Liver (tissue), 9 donors: ENCODE data around the gene NLRP9. TPM values are rescaled to one million over a fixed set of nuclear protein-coding genes. Genes with fewer than 3 reads are reported as not detected.

Experiments
- DNase-seq: peaks from one replicate; pipeline ENCODE4 v3.0.0-alpha.2; 2017; ENCODE audit warnings: low spot score
- H3K27ac ChIP-seq, 2 donors: one replicate each; pipeline ENCODE4 v1.7.0; 2013; ENCODE audit warnings: inconsistent platforms in 2 of 2, low read length in 2 of 2, control low read depth in 1 of 2, low read depth in 1 of 2, mild to moderate bottlenecking in 1 of 2
- H3K27me3 ChIP-seq, 4 donors: one replicate each; pipeline versions ENCODE4 v1.6.1 to v1.7.0; 2013; ENCODE audit warnings: low read length in 3 of 4, inconsistent platforms in 1 of 4, mild to moderate bottlenecking in 1 of 4, moderate library complexity in 1 of 4; ENCODE audit not compliant: control insufficient read depth in 4 of 4, insufficient read depth in 4 of 4
- H3K36me3 ChIP-seq, 4 donors: one replicate each; pipeline versions ENCODE4 v1.6.1 to v1.7.0; 2013; ENCODE audit warnings: low read length in 3 of 4, mild to moderate bottlenecking in 3 of 4, low read depth in 1 of 4, moderate library complexity in 1 of 4; ENCODE audit not compliant: control insufficient read depth in 4 of 4, insufficient read depth in 3 of 4
- H3K4me1 ChIP-seq, 4 donors: one replicate each; pipeline versions ENCODE4 v1.6.1 to v1.7.0; 2013; ENCODE audit warnings: low read length in 3 of 4, mild to moderate bottlenecking in 3 of 4, moderate library complexity in 1 of 4; ENCODE audit not compliant: control insufficient read depth in 4 of 4, insufficient read depth in 4 of 4
- H3K4me3 ChIP-seq, 3 donors: one replicate each; pipeline versions ENCODE4 v1.6.1 to v1.7.0; 2013; ENCODE audit warnings: low read length in 3 of 3, control low read depth in 1 of 3, low read depth in 1 of 3, mild to moderate bottlenecking in 1 of 3
- H3K9ac ChIP-seq, 2 donors: one replicate each; pipeline ENCODE4 v1.7.0; 2013; ENCODE audit warnings: low read length in 2 of 2, mild to moderate bottlenecking in 2 of 2, moderate library complexity in 2 of 2, control low read depth in 1 of 2, low read depth in 1 of 2
- H3K9me3 ChIP-seq, 4 donors: one replicate each; pipeline versions ENCODE4 v1.6.1 to v1.7.0; 2013; ENCODE audit warnings: low read length in 3 of 4; ENCODE audit not compliant: control insufficient read depth in 4 of 4
- ATF3 ChIP-seq: IDR thresholded peaks from 2 replicates; pipeline ENCODE4 v1.6.1; 2016; ENCODE audit warnings: antibody characterized with exemption
- CTCF ChIP-seq: fragments of 150-350 bp; IDR thresholded peaks from 2 replicates; pipeline ENCODE4 v1.5.1; 2017; ENCODE audit warnings: improper control_type of control experiment, low read depth, low read length; ENCODE audit not compliant: missing input control
- FOXA1 ChIP-seq: IDR thresholded peaks from 2 replicates; pipeline ENCODE4 v1.6.1; 2016; ENCODE audit warnings: antibody characterized with exemption
- FOXA2 ChIP-seq: IDR thresholded peaks from 2 replicates; pipeline ENCODE4 v1.6.1; 2016; ENCODE audit warnings: antibody characterized with exemption
- GABPA ChIP-seq, 2 donors: IDR thresholded peaks in 1 of 2; conservative IDR thresholded peaks in 1 of 2; 2 replicates each; pipeline ENCODE4 v1.6.1; 2016; ENCODE audit warnings: antibody characterized with exemption in 2 of 2, mild to moderate bottlenecking in 1 of 2, moderate library complexity in 1 of 2
- HNF4G ChIP-seq: IDR thresholded peaks from 2 replicates; pipeline ENCODE4 v1.6.1; 2016; ENCODE audit warnings: antibody characterized with exemption
- JUND ChIP-seq, 2 donors: IDR thresholded peaks; 2 replicates each; pipeline ENCODE4 v1.6.1; 2016; ENCODE audit warnings: antibody characterized with exemption in 2 of 2
- NR2F2 ChIP-seq: IDR thresholded peaks from 2 replicates; pipeline ENCODE4 v1.6.1; 2016; ENCODE audit warnings: antibody characterized with exemption
- RAD21 ChIP-seq, 2 donors: IDR thresholded peaks; 2 replicates each; pipeline ENCODE4 v1.6.1; 2016; ENCODE audit warnings: antibody characterized with exemption in 2 of 2, mild to moderate bottlenecking in 2 of 2
- RXRA ChIP-seq, 2 donors: IDR thresholded peaks; 2 replicates each; pipeline ENCODE4 v1.6.1; 2017 to 2018; ENCODE audit warnings: antibody characterized with exemption in 2 of 2, mild to moderate bottlenecking in 1 of 2
- SP1 ChIP-seq: IDR thresholded peaks from 2 replicates; pipeline ENCODE4 v1.6.1; 2018; ENCODE audit warnings: antibody characterized with exemption, mild to moderate bottlenecking
- TAF1 ChIP-seq: conservative IDR thresholded peaks from 2 replicates; pipeline ENCODE4 v1.6.1; 2016; ENCODE audit warnings: antibody characterized with exemption, mild to moderate bottlenecking
- YY1 ChIP-seq: IDR thresholded peaks from 2 replicates; pipeline ENCODE4 v1.6.1; 2016; ENCODE audit warnings: antibody characterized with exemption, mild to moderate bottlenecking
- ZBTB33 ChIP-seq: IDR thresholded peaks from 2 replicates; pipeline ENCODE4 v1.6.1; 2016; ENCODE audit warnings: antibody characterized with exemption
- WGBS: extraction: QIAGEN DNeasy Blood & Tissue Kit; methylation state at CpG from one replicate; pipeline ENCODE4 v1.1.7; 2013; 5-methylcytosine and 5-hydroxymethylcytosine counted together
- polyA plus RNA-seq, 2 donors: library from polyadenylated mRNA; stranded (reverse) in 1 of 2; unstranded in 1 of 2; fragments of 200-250 nt in 1 of 2; fragments of >200 nt in 1 of 2; fragmentation: Nextera tagmentation in 1 of 2; extraction: Ambion mirVana in 1 of 2; gene quantifications; one replicate each; pipeline versions ENCODE4 v1.2.1 to v1.2.3, GENCODE V29; 2013 to 2015
- total RNA-seq, 2 donors: library from RNA; depleted of rRNA; stranded (reverse); fragments of >200 nt; gene quantifications; one replicate each; pipeline ENCODE4 v1.2.3, GENCODE V29; 2014
- donor health status: healthy.
- donor health status: healthy.
- donor health status: healthy.
- donor health status: healthy.
- donor health status: healthy.

Gene NLRP9
- total and polyA plus RNA-seq, 4 donors: not detected

GRCh38 chr19:55673889-55674288, 64.3 kb downstream of the NLRP9 start:
- TF ChIP-seq GABPA (IDR thresholded peaks at IDR 0.05 in 1 of 2, conservative IDR thresholded peaks at IDR 0.05 in 1 of 2): no peak
- no peak for TF ChIP-seq RXRA (IDR thresholded peaks at IDR 0.05)
- no peak for TF ChIP-seq TAF1
- no peak for TF ChIP-seq YY1
- Histone ChIP-seq H3K9me3 (no peaks in the 10 kb centered on the region), H3K4me3 (no peak overlapping the region), H3K27me3 (no peaks in the 10 kb centered on the region), H3K27ac (no peak overlapping the region), H3K36me3 (peaks cover 7 to 32% (median 19%) of the 10 kb centered on the region in 4 donors), H3K9ac (no peak overlapping the region), H3K4me1 (peaks cover 7 to 56% (median 45%) of the 10 kb centered on the region in 4 donors)
- 82% methylated on average over 15 of the region's 15 CpGs for WGBS
- no peak for DNase-seq

- no peak overlapping the region for H3K9ac ChIP-seq
- no peak overlapping the region for H3K27ac ChIP-seq
- WGBS: 84% methylated on average over 9 of the region's 9 CpGs
- no peaks in the 10 kb centered on the region for H3K27me3 ChIP-seq
- H3K4me3 ChIP-seq: no peak overlapping the region
- DNase-seq: no peak
- peaks cover 7 to 32% (median 19%) of the 10 kb centered on the region in 4 donors for H3K36me3 ChIP-seq
- H3K9me3 ChIP-seq: no peaks in the 10 kb centered on the region
- H3K4me1 ChIP-seq: peaks cover 7 to 52% (median 40%) of the 10 kb centered on the region in 4 donors
- TF ChIP-seq YY1 (no peak), SP1 (no peak), ZBTB33 (no peak), ATF3 (no peak), NR2F2 (no peak), TAF1 (no peak), FOXA1 (no peak), RAD21 (IDR thresholded peaks at IDR 0.05) (no peak), GABPA (IDR thresholded peaks at IDR 0.05 in 1 of 2, conservative IDR thresholded peaks at IDR 0.05 in 1 of 2) (no peak), HNF4G (no peak), JUND (IDR thresholded peaks at IDR 0.05) (no peak), RXRA (IDR thresholded peaks at IDR 0.05) (no peak)
Measured at GRCh38 chr19:55673465-55673864, 64.7 kb downstream of the NLRP9 start.

- Histone ChIP-seq H3K9ac (no peak overlapping the region), H3K9me3 (no peaks in the 10 kb centered on the region), H3K4me1 (peaks cover 4 to 41% (median 30%) of the 10 kb centered on the region in 4 donors), H3K27me3 (no peaks in the 10 kb centered on the region), H3K27ac (no peak overlapping the region), H3K4me3 (no peak overlapping the region), H3K36me3 (peaks cover 11 to 39% (median 27%) of the 10 kb centered on the region in 4 donors)
- DNase-seq: no peak
- WGBS: 91% methylated on average over 5 of the region's 5 CpGs
- no peak for TF ChIP-seq ZBTB33
- no peak for TF ChIP-seq HNF4G
- no peak for TF ChIP-seq FOXA1
- TF ChIP-seq CTCF: no peak
- TF ChIP-seq FOXA2: no peak
- TF ChIP-seq RXRA (IDR thresholded peaks at IDR 0.05): no peak
- no peak for TF ChIP-seq ATF3
Measured at GRCh38 chr19:55672418-55672817, 65.8 kb downstream of the NLRP9 start.
